Measurements from ENCODE around the gene RNF186. TPM values are rescaled to one million over a fixed set of nuclear protein-coding genes. Genes with fewer than 3 reads are reported as not detected.
A peak's percentile ranks its signal among the peaks of the same experiment; 100 is the strongest.

RNF186 gene
- total RNA-seq, 1 experiment from 2014 or later, result not detected

DNA sequence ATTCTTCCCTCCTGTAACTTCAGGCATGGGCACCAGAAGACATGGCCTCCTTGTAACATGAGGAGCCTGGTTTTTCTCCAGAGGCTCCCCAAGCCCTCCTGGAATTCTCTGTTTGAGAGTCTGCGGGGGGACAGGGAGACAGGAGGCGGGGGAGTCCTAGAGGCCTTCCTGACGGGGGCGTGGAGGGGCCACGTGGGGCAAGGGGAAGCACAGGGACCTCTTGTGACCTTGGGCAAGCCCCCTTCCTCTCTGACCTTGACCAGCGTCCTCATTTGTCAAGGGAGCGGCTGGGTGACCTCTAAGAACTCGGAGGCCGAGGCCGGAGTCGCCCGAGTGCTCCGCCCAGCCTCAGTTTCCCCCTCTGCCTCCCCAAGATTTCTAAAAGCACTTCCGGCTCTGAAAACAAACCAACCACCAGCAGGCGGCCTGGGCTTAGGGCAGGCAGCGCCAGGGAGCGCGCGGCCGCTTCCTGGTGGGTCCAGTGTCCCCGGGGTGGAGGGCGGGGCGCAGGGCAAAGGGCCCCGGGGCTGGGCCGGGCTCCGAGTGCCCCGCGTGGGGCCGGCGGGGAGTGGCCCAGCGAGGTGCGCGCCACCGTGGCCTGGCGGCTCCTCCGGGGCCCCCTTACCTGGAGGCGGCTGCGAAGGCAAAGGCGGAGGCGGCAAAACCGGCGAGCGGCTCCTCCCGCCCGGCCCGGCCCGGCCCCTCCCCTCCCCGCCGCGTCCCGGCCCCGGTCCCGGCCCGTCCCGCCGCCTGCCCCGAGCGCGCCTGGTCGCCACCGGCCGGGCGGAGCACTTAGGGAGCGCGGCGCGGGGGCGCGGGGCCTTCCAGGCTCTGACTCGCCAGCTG, 15.6 kb downstream of the RNF186 start, which contains the start of gene TMCO4:
TSS of gene TMCO4 (minus strand) at position 687 of the 846 bp plus-strand sequence. CDS start 19,158 bp downstream, outside the sequence.
- Mint-ChIP-seq H3K9me3 (ENCODE audit: low read depth, unreplicated experiment) (no peaks in the 10 kb centered on the region), H3K27ac (ENCODE audit: unreplicated experiment) (peak within 1 kb of the TSS; percentile 85), H3K27me3 (ENCODE audit: unreplicated experiment) (no peaks in the 10 kb centered on the region), H3K4me1 (ENCODE audit: low read depth, unreplicated experiment) (peaks cover 16% of the 10 kb centered on the region), H3K4me3 (ENCODE audit: low read depth, unreplicated experiment) (peak within 1 kb of the TSS; percentile 70), H3K36me3 (ENCODE audit: insufficient read depth, unreplicated experiment) (peaks cover 4% of the 10 kb centered on the region)
- intact Hi-C loops (cut with micrococcal nuclease; ENCODE audit: unreplicated experiment), result no loop called here
- TF ChIP-seq, protein P1, sequence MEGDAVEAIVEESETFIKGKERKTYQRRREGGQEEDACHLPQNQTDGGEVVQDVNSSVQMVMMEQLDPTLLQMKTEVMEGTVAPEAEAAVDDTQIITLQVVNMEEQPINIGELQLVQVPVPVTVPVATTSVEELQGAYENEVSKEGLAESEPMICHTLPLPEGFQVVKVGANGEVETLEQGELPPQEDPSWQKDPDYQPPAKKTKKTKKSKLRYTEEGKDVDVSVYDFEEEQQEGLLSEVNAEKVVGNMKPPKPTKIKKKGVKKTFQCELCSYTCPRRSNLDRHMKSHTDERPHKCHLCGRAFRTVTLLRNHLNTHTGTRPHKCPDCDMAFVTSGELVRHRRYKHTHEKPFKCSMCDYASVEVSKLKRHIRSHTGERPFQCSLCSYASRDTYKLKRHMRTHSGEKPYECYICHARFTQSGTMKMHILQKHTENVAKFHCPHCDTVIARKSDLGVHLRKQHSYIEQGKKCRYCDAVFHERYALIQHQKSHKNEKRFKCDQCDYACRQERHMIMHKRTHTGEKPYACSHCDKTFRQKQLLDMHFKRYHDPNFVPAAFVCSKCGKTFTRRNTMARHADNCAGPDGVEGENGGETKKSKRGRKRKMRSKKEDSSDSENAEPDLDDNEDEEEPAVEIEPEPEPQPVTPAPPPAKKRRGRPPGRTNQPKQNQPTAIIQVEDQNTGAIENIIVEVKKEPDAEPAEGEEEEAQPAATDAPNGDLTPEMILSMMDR (IDR thresholded peaks at IDR 0.05; ENCODE audit: unreplicated experiment), result no peak
- DNase-seq, result peak; percentile 68
- TSS peak; percentile 37 for BruUV-seq (replicated peaks)
- CTCF ChIA-PET, result no interaction called here

DNA sequence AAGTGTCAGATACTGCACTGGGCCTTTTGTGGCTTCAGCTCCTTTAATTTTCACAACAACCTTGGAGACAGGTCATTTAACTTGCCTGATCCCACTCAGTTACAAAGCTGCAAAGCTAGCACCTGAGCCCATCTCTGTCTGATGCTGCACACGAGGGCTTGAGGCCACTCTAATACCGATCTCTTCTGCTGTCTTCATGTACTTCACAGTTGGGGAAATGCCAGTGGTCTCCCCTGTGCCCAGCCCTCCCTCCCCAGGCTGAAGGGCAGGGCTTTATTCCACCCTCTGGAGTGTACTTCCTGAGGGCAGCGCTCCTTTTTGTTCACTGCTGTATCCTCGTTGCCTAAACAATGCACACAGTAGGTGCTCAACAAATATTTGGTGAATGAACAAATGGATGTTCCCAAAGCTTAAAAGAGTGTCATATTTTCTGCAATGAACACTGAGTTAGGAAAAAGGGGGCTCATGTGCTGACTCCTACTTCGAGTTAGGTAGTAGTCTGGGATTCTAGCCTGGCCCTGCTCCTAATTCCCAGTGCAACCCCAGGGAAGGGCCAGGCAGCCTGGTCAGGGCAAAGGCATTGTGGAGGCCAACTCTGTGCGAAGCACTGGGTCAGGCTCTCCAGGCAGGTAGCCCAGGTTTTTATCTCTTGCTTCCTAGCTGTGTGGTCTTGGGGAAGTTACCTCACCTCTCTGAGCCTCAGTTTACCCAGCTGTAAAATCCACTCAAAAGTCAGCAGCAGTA, 16.4 kb downstream of the RNF186 start:
- TF ChIP-seq, protein P1 (IDR thresholded peaks at IDR 0.05; ENCODE audit: unreplicated experiment), result no peak
- peaks cover 4% of the 10 kb centered on the region for H3K36me3 Mint-ChIP-seq (ENCODE audit: insufficient read depth, unreplicated experiment)
- H3K4me3 Mint-ChIP-seq (ENCODE audit: low read depth, unreplicated experiment), result peak overlapping the region; percentile 70
- BruUV-seq (replicated peaks), result no TSS peak
- no peak for DNase-seq
- H3K9me3 Mint-ChIP-seq (ENCODE audit: low read depth, unreplicated experiment), result no peaks in the 10 kb centered on the region
- H3K4me1 Mint-ChIP-seq (ENCODE audit: low read depth, unreplicated experiment), result peaks cover 16% of the 10 kb centered on the region
- H3K27me3 Mint-ChIP-seq (ENCODE audit: unreplicated experiment), result no peaks in the 10 kb centered on the region
- CTCF ChIA-PET, result no interaction called here
- intact Hi-C loops (cut with micrococcal nuclease; ENCODE audit: unreplicated experiment), result no loop called here
- H3K27ac Mint-ChIP-seq (ENCODE audit: unreplicated experiment), result peak overlapping the region; percentile 83

DNA sequence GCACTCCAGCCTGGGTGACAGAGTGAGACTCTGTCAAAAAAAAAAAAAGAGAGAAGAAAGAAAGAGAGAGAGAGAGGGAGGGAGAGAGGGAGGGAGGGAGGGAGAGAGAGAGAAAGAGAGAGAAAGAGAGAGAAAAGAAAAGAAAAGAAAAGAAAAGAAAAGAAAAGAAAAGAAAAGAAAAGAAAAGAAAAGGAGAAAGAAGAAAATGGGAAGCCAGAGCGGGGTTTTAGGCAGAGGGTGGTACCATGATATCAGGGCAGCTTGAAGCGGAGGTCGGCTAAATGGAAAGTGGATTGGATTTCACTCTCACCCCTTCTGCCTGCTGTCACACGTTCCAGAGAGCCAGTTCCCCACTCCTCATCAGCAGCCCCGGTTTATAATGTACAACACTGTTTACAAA, 17.3 kb downstream of the RNF186 start:
- H3K27me3 Mint-ChIP-seq (ENCODE audit: unreplicated experiment), result no peaks in the 10 kb centered on the region
- CTCF ChIA-PET, result no interaction called here
- no peak for DNase-seq
- no peaks in the 10 kb centered on the region for H3K9me3 Mint-ChIP-seq (ENCODE audit: low read depth, unreplicated experiment)
- intact Hi-C loops (cut with micrococcal nuclease; ENCODE audit: unreplicated experiment), result no loop called here
- no peak overlapping the region for H3K27ac Mint-ChIP-seq (ENCODE audit: unreplicated experiment)
- TF ChIP-seq, protein P1 (IDR thresholded peaks at IDR 0.05; ENCODE audit: unreplicated experiment), result no peak
- no TSS peak for BruUV-seq (replicated peaks)
- peaks cover 4% of the 10 kb centered on the region for H3K36me3 Mint-ChIP-seq (ENCODE audit: insufficient read depth, unreplicated experiment)
- H3K4me3 Mint-ChIP-seq (ENCODE audit: low read depth, unreplicated experiment), result no peak overlapping the region
- peaks cover 16% of the 10 kb centered on the region for H3K4me1 Mint-ChIP-seq (ENCODE audit: low read depth, unreplicated experiment)

DNA sequence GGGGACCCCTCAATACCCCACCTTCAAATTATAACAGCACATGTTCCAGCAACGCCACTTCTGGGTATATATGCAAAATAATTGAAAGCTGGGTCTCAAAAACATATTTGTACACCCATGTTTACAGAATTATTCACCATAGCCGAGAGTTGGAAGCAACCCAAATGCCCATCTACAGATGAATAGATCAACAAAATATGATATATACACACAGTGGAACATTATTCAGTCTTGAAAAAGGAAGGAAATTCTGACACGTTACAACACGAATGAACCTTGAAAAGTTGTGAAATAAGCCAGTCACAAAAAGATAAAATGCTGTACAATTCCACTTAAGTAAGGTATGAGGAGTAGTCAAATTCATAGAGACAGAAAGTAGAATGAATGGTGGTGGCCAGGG, 20.5 kb downstream of the RNF186 start:
- Mint-ChIP-seq H3K4me3 (ENCODE audit: low read depth, unreplicated experiment) (no peak overlapping the region), H3K36me3 (ENCODE audit: insufficient read depth, unreplicated experiment) (peaks cover 4% of the 10 kb centered on the region), H3K27ac (ENCODE audit: unreplicated experiment) (no peak overlapping the region), H3K4me1 (ENCODE audit: low read depth, unreplicated experiment) (no peaks in the 10 kb centered on the region), H3K27me3 (ENCODE audit: unreplicated experiment) (no peaks in the 10 kb centered on the region), H3K9me3 (ENCODE audit: low read depth, unreplicated experiment) (no peaks in the 10 kb centered on the region)
- BruUV-seq (replicated peaks), result no TSS peak
- DNase-seq, result no peak
- TF ChIP-seq, protein P1 (IDR thresholded peaks at IDR 0.05; ENCODE audit: unreplicated experiment), result no peak
- CTCF ChIA-PET, result no interaction called here
- intact Hi-C loops (cut with micrococcal nuclease; ENCODE audit: unreplicated experiment), result no loop called here
